SH-SY5Y (cell line): ENCODE results near the gene ABCA6.

ENCODE experiments used
- GATA2 ChIP-seq: IDR thresholded peaks from 2 replicates; pipeline ENCODE4 v1.6.1; 2011; ENCODE audit warnings: mild to moderate bottlenecking, low read depth, low read length
- GATA3 ChIP-seq: IDR thresholded peaks from 2 replicates; pipeline ENCODE4 v1.6.1; 2011; ENCODE audit warnings: low read depth, mild to moderate bottlenecking, low read length, moderate library complexity

DNA sequence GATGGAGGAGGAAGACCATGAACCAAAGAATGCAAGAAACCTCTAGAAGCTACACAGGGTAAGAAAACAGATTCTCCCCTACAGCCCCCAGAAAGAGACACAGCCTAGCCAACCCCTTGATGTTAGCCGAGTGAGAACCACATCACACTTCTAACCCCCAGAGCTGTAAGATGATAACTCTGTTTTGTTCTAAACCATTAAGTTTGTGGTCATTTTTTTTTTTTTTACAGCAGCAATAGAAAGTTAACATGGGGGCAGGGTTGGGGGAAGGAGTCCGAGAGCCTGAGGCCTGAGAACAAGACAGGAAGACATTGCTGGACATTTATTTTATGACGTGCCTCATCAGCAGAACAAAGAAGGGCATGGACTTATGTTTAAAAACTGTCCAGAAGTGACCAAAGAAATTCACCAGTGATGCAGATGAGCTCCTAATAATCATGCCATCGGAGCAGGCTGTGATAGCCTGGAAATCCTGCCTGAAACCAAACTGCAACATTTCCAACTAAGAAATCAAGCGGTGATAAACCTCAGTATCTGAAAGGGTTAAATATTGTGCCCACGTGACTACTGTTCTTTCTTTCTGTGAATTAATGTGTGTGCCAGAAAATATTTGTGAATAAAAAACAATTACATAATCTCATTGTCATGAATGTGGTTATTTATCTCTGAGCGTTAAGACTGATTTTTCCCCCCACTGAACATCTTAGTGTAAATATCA is 82.1 kb downstream of the ABCA6 start:
- no peak for TF ChIP-seq GATA3
- no peak for TF ChIP-seq GATA2
